ENCODE data around the gene HECW1.
A peak's percentile ranks its signal among the peaks of the same experiment; 100 is the strongest.
"Not testable (repeated sequence)": the region's sequence is repeated elsewhere in the genome, so short reads cannot be mapped to it uniquely, and the experiment has no call there.

The HECW1 gene

GRCh38 chr7:43481902-43482678 lies 369.6 kb downstream of the HECW1 start:
- DNase-seq, result no peak

DNA sequence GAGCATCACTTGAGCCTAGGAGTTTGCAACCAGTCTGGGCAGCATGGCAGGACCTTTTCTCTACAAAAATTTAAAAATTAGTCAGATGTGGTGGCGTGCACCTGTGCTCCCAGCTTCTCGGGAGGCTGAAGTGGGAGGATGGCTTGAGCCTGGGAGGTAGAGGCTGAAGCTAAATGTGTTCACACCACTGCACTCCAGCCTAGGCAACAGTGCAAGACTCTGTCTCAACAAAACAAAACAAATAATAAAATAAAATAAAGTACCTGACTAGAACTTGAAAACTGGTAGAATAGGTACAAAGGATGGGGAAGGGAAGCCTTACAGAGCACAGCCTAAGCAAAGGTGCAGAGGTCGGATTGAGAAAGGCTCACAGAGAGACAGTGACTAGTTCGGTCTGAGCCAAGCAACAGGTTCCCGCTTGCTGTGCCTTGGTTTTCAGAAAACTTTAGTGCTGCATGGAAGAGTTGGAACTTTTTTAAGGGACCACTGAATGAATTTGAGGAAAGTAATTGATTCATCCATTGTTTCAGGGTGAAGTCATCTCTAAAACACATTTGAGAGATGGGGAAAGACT lies 370.3 kb downstream of the HECW1 start:
- no peak for DNase-seq

DNA sequence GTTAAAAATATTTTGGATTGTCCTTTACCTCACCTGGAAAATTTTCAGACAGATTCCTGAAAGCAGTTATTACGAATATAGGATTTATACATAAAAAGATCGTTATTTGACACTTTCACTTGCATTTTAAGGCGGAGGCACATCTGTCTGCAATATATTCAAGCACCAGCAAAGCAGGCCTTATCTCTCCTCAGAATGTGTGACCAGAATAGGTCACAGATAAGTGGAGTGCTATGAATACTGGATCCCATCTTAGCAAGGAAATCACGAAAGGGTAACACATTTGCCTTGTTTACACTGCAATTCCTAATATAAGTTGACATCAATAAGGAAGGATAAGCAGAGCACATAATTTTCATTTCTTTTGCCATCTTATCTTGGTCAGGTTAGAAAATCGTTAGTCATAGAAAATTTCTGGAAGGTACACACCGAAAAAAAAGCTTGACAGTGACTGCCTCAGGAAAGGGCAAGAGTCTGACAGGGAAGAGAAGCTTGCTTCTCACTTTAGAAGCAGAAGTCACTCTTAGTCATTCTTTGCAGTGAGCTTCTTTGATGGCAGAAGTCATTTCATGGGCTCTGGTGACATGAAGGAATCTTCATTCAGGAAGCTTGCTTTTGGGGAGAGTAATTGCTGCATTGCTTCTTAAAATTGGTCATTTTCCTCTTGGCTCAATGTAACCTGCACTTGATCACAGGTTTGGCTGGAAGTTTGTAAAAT lies 372.4 kb downstream of the HECW1 start:
- DNase-seq, result no peak

DNA sequence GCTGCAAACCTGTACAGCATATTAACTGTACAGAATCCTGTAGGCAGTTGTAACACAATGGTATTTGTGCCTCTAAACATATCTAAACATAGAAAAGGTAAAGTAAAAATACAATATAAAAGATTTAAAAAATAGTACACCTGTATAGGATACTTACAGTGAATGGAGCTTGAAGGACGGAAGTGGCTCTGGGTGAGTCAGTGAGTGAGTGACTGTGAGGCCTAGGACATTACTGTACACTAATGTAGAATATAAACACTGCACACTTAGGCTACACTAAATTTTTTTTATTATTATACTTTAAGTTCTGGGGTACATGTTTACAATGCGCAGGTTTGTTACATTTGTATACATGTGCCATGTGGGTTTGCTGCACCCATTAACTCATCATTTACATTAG lies 373.1 kb downstream of the HECW1 start:
- DNase-seq, result no peak

- not testable (repeated sequence) for DNase-seq
Measured at GRCh38 chr7:43486008-43486407, 373.6 kb downstream of the HECW1 start.

GRCh38 chr7:43486634-43487033 lies 374.2 kb downstream of the HECW1 start:
- DNase-seq, result no peak

- DNase-seq, result no peak
Measured at GRCh38 chr7:43487731-43488073, 375.3 kb downstream of the HECW1 start.

DNA sequence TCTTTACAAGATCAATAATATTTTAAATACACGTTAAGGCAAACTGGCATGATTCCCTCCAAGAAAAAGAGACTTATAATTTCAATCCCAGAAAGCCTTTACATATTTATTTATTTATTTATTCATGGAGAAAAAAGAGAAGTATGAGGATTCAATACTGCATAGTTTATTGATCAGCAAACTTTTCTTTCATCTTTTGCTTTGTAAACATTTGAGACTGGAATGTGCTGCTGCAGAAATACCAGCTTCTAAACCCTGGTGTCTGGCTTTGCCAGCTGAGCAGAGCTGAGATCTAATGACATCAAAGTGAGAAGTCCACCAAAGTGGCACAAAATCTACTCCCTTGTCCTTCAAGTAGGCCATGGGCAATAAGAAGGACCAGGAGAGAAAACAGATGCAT lies 376.8 kb downstream of the HECW1 start:
- DNase-seq, result no peak

DNA sequence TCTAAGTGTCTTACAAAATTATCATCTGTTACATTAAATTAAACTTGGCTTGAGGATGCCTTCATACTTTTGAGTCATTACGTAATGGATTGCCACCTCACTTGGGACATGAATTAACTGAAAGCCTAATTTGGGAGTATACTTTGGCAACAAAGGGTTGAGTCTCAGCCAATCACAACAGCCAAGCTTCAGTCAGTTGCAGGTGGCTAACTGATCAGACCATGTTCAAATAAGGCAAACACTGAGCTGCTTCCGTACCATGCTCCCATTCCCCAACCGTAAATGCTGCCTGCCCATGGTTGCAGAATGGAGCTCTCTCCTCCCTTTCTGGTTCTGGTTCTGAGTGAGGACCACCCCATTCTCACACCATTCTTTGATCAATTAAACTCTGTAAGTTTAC lies 377.6 kb downstream of the HECW1 start:
- no peak for DNase-seq

DNA sequence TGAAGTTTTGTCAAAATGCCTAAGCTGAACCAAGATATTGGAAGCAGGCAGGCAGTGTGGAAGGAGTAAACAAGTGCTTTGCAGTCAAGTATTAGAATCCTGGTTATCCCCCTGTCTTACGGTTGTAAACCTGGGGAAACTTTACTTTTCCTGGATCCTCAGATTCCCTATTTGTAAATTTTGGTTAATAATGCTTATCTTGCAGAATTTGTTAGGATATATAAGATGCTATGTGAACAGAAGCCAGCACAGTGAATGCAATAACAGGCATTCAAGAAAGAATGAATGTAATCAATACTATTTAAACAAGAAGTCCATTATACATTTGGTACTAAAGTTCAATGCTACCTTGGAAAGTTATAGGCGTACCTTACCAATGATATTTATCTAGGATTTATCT lies 378.7 kb downstream of the HECW1 start:
- no peak for DNase-seq

DNA sequence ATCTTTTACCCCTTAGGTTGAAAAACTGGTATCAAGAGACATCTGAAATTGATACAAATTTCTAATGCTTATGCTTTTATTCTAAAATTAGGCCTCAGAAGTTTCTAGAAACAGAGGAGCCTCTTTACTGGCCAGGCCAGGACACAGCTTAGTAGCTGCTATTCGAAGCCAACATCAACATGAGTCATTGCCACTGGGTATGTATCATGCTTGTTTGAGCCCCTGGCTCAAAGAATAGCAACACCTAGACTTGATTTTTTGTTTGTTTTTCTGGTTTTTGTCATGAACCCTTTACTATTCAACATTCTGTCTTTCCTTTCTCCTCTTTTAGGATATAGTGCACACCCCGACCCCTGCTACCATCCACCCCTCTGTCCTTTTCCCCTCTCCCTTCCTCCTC lies 379.5 kb downstream of the HECW1 start:
- no peak for DNase-seq

DNA sequence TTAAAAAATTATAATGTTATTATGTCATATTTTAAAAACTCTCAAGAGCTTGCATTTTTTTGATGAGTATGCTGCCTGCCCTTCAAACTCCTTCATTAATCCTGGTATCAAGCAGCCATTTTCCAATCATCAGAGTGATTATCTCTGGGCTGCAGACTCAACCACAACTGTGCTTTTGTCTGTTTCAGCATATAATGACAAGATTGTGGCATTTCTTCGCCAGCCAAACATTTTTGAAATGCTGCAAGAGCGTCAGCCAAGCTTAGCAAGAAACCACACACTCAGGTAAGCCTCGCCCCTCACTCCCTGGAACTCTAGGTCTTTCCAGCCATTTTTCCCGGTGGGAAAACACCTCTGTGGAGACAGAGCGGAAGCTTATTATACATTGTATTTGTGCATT lies 380.4 kb downstream of the HECW1 start:
- DNase-seq, result no peak

DNA sequence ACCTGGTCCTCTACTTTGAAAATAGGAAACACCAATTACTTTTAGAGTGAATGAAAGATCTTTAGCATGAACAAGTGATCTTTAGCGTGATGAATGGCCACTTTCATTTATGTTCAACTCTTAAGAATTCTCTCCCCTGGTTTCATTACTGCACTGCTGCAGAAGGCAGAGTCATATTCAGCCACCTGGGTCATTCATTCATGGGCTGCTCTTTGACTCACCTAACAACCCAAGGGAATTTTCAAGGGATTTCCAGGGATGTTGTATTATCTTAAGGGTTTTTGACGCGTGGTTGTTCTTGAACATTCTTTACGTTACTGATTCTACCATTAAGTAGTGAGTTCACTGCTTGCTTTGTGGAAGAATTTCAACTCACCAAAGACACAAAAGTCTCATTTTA lies 383.1 kb downstream of the HECW1 start:
- DNase-seq, result no peak

DNA sequence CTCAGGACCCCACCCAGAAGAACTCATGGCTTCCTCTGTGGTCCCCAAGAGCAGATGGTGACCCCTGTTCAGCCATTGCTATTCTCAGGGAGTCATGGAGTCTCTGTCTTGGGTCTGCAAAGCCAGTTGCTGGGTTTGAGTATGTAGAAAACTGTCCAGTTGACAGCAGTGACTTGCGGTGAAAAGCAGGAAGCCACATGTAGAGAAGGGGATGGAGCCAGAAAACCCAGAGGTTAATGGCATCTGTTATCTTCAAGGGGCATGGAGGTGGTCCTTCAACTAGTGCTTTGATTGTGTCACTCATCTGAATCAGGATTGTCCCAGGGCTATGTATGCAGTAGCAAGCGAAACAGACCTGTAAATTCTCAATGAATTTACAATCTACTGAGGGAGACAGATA lies 384.1 kb downstream of the HECW1 start:
- DNase-seq, result no peak

DNA sequence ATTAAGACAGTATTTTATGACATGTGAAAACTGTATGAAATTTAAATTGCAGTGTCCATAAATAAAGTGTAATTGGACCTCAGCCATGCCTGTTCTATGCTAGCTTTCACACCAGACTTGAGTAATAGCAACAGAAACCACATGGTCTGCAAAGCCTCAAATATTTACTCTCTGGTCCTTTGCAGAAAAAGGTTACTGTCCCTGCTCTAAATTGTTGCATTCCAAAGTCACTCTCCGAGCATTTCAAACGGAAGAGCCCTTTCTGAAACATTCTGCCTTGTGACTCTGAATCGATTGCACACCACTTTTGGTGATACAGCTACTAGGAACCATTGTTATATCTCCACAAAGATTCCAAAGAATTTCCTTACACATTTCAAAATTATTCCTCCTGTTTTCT lies 389.4 kb downstream of the HECW1 start:
- no peak for DNase-seq

DNA sequence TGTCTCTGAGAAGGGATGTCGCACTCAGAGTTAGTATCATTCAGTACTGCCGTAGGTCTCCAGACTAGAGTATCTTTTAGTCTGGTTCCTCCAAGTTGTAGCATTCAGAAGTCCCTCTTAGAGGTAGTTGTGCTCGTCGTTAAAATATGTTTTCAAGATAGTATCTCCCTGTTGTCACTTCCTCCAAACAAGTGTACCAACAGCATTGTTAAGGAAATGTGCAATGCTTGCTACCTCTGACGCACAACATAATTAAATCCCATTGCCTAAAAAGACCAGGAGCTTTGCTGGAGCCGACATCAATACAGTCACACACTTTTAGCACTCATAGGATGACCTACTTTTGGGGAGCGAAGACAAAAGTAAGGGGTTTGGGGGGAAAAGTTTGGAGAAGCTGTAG lies 390.5 kb downstream of the HECW1 start:
- no peak for DNase-seq

DNA sequence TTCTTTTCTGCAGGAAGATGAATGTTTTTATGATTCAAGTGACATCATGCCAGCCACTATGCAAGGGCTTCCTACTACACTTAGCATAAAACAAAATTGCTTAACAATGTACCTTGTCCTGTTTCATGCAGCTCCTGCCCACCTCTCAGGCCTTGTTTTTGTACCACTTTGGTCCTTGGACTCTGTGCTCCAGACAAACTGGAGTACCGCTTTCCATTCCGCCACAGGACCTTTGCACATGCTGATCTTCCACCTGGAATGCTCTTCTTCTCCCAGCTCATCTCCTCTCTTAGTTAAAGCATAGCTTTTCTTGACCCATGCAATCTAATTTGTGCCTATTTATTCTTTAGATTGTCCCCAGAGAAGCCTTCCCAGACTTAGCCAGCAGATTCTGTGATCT lies 393.0 kb downstream of the HECW1 start:
- DNase-seq, result no peak

DNA sequence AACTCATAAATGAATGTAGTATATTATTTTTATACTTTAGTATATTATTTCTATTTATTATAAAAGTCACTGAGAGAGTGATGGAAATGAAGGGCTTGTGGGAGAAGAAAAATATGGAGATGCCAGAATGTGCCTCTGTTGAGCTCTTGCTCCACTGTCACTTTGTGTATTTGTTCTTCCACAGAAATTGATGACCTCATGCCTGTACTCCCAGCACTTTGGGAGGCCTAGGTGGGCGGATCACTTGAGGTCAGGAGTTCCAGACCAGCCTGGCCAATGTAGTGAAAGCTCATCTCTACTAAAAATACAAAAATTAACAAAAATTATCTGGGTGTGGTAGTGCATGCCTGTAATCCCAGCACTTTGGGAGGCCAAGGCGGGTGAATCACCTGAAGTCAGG lies 394.0 kb downstream of the HECW1 start:
- no peak for DNase-seq

- DNase-seq, result no peak
Measured at GRCh38 chr7:43508461-43508860, 396.0 kb downstream of the HECW1 start.

DNA sequence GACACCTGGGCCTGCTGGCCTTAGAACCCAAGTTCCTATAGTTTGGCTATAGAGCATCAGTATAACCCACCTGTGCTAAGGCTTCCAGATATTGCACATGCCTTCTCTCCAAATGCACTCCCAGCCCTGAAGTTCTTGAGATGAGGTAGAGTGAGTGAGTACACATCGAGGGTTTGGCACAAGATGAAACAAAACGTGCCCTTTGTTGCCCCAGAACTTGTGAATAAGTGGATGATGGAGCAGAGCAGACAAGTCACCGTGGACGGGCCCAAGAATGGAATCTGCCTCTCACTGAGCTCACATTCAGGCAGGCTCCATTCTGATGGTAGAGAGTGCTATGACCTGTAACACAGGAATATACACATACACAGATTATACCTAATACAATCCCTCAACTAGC lies 397.5 kb downstream of the HECW1 start:
- DNase-seq, result no peak

DNA sequence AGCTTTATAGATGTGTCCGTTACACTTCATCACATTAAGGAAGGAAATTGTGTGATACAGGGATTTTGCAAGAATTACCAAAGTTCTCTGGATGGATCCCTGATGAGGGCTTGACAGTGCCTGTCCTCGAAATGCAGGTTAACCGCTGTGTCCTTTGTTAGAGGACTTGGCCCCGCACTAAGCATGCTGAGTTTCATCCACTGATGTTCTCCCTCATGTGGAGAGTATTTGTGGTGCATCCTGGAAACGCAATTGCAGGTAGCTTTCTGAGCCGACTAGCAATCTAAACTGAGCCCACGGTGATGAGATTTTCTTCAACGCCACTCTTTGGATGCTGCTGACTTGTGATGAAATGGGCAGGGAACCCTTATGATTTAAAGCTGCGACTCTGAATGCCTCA lies 398.6 kb downstream of the HECW1 start:
- no peak for DNase-seq

DNA sequence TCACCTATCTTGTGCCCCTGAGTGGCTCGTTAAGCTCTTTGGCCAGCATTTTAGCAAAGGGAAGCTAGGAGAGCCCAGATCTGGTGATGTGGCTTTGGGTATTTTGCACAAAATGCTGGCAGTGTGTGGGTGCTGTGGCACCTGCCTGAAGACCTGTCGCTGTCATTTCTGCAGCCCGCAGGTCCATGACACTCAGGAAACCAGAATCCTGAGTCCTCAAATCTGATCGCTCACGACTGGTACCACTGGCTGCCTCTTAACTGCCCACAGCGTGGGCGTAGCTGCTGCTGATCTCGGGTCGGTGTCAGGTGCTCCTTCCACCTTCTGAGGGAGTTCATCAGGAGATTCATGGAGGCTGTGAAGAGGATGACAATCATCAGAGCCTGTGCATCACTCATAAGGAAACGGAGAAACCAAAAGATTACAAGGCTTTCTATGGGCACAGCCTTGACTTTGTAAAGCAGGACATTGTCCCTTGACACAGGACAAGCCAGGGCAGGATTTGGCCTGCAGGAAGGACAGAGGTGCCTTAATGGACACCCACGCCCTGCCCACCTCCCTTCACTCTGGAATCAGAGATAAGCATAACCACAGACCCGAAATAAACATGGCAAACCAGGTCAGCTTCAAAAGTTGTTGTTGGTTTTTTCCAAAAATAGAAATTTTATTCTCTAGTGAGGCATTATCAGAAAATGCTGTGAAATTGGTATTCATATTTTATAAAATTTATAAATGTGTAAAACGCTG lies 399.5 kb downstream of the HECW1 start:
- DNase-seq, result no peak

- peak; percentile 51 for DNase-seq
Measured at GRCh38 chr7:43513251-43513650, 400.8 kb downstream of the HECW1 start.
